AG04449 (cell line): ENCODE measurements around the gene FCN1.

Experiments
- CTCF ChIA-PET: fragments of 350-600 bp; formaldehyde crosslinking; extraction: SDS; loops from one replicate; lab custom pipeline; 2021; ENCODE audit warnings: antibody characterized with exemption; lab: Yijun Ruan, JAX
- POLR2A ChIA-PET: fragments of 400-600, 350-600 bp; formaldehyde crosslinking; extraction: SDS; loops from one replicate; lab custom pipeline; 2020; ENCODE audit warnings: antibody characterized with exemption, inconsistent platforms; lab: Yijun Ruan, JAX
- DNase-seq: peaks from one replicate; pipeline ENCODE4 v3.0.0-alpha.2; 2010; ENCODE audit warnings: low read depth, low spot score
- H3K4me3 ChIP-seq: 2 replicates; pipeline ENCODE4 v1.5.1; 2011; ENCODE audit warnings: low read depth, mild to moderate bottlenecking, control low read depth, low read length
- CTCF ChIP-seq: IDR thresholded peaks from one replicate; pipeline ENCODE4 v1.5.1; 2011; ENCODE audit warnings: mild to moderate bottlenecking, moderate library complexity, low read length, control low read depth, inconsistent platforms; ENCODE audit not compliant: insufficient read depth; ENCODE audit errors: missing control alignments

Gene FCN1

GRCh38 chr9:134942788-134943184 is 25.1 kb upstream of the FCN1 start:
- no peak overlapping the region for H3K4me3 ChIP-seq
- ChIA-PET CTCF (no interaction called here), POLR2A (no interaction called here)
- no peak for DNase-seq
- no peak for TF ChIP-seq CTCF

GRCh38 chr9:134942011-134942787 is 24.5 kb upstream of the FCN1 start:
- DNase-seq = no peak
- TF ChIP-seq CTCF = no peak
- CTCF ChIA-PET = no interaction called here
- POLR2A ChIA-PET = no interaction called here
- H3K4me3 ChIP-seq = no peak overlapping the region

DNA sequence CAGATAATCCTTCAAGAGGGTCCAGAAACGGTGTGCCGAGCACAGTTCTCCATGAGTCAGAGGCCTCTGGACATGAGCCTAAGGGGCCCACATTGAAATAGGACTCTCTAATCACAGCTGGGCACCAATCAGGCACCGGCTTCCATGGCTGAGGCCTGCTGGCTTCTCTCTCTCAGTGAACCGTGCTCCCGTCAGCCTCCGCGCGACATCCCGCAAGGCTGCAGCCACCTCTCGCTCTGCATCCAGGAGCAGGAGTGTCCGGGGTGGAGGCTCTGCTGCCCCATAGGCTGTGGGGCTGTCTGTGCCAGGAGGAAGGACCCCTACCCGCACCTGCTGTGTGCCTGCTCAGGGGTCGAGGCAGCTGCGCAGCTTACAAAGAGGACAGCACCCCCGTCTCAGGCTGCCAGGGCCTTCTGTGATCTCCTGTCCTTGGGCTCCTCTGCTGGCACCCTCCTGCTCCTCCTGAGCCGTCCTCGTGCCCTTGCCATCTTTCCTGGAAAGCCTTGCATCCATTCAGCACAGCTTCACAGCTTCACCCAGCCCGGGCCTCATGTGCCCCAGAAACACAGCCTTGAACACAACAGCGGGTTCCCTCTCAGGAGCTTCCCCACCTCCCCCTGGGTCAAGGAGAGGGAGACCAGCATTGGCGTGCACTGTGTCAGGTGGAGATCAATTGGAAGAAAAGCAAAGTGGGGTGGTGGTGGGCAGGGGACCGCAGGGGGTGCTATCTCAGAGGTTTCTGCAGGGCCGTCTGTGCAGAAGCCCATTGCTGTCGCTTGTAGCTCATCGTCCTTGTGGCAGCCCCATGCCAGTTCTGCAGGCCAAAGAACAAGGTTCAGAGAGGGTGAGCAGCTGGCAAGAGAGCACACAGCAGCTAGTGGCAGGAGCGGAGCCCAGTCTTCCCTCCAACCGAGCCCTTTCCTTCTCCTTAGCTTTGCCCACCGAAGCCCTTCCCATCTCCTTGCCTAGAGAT is 22.8 kb upstream of the FCN1 start:
- H3K4me3 ChIP-seq = no peak overlapping the region
- no peak for DNase-seq
- ChIA-PET CTCF (no interaction called here), POLR2A (no interaction called here)
- TF ChIP-seq CTCF = no peak

DNA sequence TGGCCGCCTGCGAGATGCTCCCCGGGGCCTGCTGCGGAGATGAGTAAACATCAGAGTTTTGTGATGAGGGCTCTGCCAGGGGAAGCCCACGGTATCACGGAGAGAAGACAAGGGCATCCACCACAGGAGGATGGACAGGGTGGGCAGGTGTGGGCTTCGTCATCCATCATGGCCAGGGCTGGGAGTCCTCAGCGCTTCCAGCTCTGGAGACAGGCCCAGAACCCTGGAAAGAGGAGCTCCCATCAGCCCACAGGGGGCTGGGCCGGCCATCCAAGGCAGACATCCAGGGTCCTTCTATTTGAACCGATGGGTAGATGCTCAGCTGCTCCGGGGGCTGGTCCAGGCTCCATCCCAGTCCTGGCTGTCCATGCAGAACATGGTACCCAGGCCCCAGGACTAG is 22.1 kb upstream of the FCN1 start:
- no peak overlapping the region for H3K4me3 ChIP-seq
- POLR2A ChIA-PET = no interaction called here
- CTCF ChIA-PET = no interaction called here
- DNase-seq = no peak
- no peak for TF ChIP-seq CTCF

GRCh38 chr9:134939080-134939733 is 21.5 kb upstream of the FCN1 start:
- H3K4me3 ChIP-seq = no peak overlapping the region
- TF ChIP-seq CTCF = no peak
- CTCF ChIA-PET = no interaction called here
- POLR2A ChIA-PET = no interaction called here
- no peak for DNase-seq
